ENCODE results near the gene SIPA1.

DNA sequence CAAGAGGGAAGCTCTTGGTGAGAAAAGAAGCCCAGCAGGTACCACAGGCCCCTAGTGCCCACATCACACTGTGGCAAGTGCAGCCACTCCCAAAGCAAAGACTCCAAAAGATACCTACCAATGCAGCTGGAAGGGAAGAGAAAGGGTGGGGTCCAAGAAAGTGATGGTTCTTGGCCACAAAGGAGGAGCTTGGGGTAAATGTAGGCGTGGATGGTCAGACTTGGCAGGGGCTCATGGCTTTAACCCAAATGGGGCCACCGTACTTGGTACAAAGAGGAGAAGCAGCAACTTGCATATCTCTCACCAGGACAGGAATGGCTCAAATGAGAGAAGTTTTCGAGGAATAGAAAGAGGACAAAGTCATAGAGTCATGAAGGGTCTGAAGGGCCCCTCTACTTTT lies 28.7 kb upstream of the SIPA1 start:
- TF ChIP-seq, protein P1, sequence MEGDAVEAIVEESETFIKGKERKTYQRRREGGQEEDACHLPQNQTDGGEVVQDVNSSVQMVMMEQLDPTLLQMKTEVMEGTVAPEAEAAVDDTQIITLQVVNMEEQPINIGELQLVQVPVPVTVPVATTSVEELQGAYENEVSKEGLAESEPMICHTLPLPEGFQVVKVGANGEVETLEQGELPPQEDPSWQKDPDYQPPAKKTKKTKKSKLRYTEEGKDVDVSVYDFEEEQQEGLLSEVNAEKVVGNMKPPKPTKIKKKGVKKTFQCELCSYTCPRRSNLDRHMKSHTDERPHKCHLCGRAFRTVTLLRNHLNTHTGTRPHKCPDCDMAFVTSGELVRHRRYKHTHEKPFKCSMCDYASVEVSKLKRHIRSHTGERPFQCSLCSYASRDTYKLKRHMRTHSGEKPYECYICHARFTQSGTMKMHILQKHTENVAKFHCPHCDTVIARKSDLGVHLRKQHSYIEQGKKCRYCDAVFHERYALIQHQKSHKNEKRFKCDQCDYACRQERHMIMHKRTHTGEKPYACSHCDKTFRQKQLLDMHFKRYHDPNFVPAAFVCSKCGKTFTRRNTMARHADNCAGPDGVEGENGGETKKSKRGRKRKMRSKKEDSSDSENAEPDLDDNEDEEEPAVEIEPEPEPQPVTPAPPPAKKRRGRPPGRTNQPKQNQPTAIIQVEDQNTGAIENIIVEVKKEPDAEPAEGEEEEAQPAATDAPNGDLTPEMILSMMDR (conservative IDR thresholded peaks at IDR 0.05 in 1 of 2, IDR thresholded peaks at IDR 0.05 in 1 of 2; ENCODE audit: extremely low read depth in 1 of 2, insufficient read depth in 1 of 2, low read depth in 1 of 2, low read length in 2 of 2), result no peak
- no peak for TF ChIP-seq EZH2 (IDR thresholded peaks at IDR 0.05; ENCODE audit: borderline replicate concordance, low read length)
